OCI-LY7 (cell line): ENCODE results near the gene WDR49.

Source experiments
- EZH2phosphoT487 ChIP-seq: fragments of 200-600 bp; sonication (generic); IDR thresholded peaks from 2 replicates; pipeline ENCODE4 v1.6.1; 2018; ENCODE audit warnings: low read depth, borderline replicate concordance, mild to moderate bottlenecking, mixed run types, antibody characterized with exemption, low read length, moderate library complexity, mixed read lengths
- TF ChIP-seq, protein P1 (sequence below): fragments of 200-600 bp; sonication (generic); conservative IDR thresholded peaks from 2 replicates; pipeline ENCODE4 v1.5.1; 2014; ENCODE audit warnings: mild to moderate bottlenecking, antibody characterized with exemption, low read length, moderate library complexity, mixed read lengths

- TF ChIP-seq, protein P1, sequence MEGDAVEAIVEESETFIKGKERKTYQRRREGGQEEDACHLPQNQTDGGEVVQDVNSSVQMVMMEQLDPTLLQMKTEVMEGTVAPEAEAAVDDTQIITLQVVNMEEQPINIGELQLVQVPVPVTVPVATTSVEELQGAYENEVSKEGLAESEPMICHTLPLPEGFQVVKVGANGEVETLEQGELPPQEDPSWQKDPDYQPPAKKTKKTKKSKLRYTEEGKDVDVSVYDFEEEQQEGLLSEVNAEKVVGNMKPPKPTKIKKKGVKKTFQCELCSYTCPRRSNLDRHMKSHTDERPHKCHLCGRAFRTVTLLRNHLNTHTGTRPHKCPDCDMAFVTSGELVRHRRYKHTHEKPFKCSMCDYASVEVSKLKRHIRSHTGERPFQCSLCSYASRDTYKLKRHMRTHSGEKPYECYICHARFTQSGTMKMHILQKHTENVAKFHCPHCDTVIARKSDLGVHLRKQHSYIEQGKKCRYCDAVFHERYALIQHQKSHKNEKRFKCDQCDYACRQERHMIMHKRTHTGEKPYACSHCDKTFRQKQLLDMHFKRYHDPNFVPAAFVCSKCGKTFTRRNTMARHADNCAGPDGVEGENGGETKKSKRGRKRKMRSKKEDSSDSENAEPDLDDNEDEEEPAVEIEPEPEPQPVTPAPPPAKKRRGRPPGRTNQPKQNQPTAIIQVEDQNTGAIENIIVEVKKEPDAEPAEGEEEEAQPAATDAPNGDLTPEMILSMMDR = no peak
- TF ChIP-seq EZH2phosphoT487 = no peak
Measured at GRCh38 chr3:167507954-167508353, 145.8 kb downstream of the WDR49 start.
